ENCODE data around the gene RESP18.

DNA sequence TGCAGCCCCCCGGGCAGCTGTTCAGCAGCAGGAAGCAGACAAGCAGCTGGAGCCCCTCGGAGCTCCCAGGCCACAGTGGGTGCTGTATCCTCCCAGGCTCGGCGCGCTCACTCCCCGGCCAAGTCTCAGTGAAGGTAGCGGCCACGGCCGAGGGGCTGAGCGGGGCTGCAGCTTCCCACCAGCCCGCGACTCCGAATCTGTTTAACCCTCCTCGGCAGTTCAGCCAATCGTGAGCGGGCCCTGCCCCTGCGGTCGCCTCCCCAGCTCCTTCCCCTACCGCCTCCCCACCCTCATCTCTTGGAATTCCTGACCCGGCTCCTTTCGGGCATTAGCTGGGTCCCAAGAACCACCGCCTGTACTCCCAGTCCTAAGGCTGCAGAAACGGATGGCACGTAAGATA is at the start of gene RESP18:
- TF ChIP-seq, protein P1, sequence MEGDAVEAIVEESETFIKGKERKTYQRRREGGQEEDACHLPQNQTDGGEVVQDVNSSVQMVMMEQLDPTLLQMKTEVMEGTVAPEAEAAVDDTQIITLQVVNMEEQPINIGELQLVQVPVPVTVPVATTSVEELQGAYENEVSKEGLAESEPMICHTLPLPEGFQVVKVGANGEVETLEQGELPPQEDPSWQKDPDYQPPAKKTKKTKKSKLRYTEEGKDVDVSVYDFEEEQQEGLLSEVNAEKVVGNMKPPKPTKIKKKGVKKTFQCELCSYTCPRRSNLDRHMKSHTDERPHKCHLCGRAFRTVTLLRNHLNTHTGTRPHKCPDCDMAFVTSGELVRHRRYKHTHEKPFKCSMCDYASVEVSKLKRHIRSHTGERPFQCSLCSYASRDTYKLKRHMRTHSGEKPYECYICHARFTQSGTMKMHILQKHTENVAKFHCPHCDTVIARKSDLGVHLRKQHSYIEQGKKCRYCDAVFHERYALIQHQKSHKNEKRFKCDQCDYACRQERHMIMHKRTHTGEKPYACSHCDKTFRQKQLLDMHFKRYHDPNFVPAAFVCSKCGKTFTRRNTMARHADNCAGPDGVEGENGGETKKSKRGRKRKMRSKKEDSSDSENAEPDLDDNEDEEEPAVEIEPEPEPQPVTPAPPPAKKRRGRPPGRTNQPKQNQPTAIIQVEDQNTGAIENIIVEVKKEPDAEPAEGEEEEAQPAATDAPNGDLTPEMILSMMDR (conservative IDR thresholded peaks at IDR 0.05 in 1 of 2, IDR thresholded peaks at IDR 0.05 in 1 of 2; ENCODE audit: extremely low read depth in 1 of 2, insufficient read depth in 1 of 2, low read depth in 1 of 2, low read length in 2 of 2), result no peak
- no peak for TF ChIP-seq EZH2 (IDR thresholded peaks at IDR 0.05; ENCODE audit: borderline replicate concordance, low read length)
